Measurements from ENCODE around the gene TCF7.

The TCF7 gene

DNA sequence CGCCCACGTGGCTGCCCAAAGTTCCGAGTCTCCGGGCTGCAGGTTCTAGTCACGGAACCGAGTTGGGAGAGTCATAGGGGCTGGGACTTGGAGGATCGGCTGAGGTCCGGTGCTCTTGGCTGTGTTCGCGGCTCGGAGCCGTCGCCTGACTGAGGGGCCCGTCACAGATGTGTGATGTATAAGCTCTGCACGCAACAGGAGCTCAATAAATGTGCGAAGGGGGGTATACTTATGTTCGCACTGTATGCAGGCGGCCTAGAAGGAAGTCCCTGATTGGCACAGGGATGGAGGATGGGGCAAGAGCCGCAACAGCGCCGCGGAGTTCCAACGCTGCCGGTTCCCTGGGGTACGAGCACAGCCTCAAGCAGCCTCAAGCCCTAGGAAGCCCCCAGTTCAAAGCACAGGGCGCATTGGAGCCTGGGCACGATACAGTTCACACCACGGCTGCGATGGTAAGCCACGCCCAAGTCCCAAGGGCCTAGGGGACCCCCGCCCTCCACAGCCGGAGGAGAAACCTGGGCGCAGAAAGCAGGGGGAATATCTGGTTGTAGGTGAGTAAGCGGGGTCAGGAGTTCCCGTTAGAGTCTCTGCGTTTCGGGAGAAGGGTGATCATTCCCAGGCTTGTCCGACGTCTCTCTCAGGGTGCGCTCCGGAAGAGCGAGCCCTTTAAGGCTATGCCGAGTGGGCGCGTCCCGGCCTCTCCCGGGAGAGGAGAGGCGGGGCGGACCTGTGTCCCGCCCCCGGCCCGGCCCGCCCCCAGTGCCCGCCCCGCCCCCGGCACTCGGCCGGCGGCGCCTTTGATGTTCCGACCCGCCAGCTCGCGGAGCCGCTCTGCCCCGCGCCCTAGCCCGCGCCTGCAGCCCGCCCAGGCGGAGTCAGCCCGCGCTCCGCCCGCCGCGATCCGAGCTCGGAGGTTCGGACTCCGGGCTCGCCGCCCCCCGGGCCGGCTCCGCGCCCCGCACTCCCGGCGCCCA, at the start of gene TCF7:
TCF7 (plus strand) TSS at position 780 of the 974 bp plus-strand sequence. CDS start 226 bp downstream, outside the sequence.
- TF ChIP-seq, protein P1, sequence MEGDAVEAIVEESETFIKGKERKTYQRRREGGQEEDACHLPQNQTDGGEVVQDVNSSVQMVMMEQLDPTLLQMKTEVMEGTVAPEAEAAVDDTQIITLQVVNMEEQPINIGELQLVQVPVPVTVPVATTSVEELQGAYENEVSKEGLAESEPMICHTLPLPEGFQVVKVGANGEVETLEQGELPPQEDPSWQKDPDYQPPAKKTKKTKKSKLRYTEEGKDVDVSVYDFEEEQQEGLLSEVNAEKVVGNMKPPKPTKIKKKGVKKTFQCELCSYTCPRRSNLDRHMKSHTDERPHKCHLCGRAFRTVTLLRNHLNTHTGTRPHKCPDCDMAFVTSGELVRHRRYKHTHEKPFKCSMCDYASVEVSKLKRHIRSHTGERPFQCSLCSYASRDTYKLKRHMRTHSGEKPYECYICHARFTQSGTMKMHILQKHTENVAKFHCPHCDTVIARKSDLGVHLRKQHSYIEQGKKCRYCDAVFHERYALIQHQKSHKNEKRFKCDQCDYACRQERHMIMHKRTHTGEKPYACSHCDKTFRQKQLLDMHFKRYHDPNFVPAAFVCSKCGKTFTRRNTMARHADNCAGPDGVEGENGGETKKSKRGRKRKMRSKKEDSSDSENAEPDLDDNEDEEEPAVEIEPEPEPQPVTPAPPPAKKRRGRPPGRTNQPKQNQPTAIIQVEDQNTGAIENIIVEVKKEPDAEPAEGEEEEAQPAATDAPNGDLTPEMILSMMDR (IDR thresholded peaks at IDR 0.05; ENCODE audit: low read depth, low read length, missing control alignments): no peak
- DNase-seq (ENCODE audit: extremely low read depth, low read depth): no peak
- peak within 1 kb of the TSS; percentile 42 for H3K4me3 ChIP-seq (replicated peaks; ENCODE audit: low read depth, low read length)

DNA sequence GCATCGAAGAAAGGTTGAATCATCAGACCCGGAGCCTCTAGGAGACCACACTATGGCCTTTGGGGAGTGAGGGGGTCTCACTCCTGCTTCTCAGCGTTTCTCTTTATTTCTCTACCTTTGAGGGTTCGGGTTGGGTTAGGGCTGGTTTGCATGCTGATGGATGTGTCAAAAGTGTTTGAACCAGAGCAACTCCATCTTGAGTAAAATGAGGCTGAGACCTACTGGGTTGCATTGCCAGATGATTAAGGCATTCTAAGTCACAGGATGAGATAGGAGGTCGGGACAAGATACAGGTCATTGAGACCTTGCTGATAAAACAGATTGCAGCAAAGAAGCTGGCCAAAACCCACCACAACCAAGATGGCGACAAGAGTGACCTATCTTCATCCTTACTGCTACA, 44.9 kb upstream of the TCF7 start:
- no peak overlapping the region for H3K4me3 ChIP-seq (replicated peaks; ENCODE audit: low read depth, low read length)
- TF ChIP-seq, protein P1 (IDR thresholded peaks at IDR 0.05; ENCODE audit: low read depth, low read length, missing control alignments): no peak
- DNase-seq (ENCODE audit: extremely low read depth, low read depth): no peak

- DNase-seq (ENCODE audit: extremely low read depth, low read depth): no peak
- TF ChIP-seq, protein P1 (IDR thresholded peaks at IDR 0.05; ENCODE audit: low read depth, low read length, missing control alignments): no peak
- H3K4me3 ChIP-seq (replicated peaks; ENCODE audit: low read depth, low read length): 0 out of 2 replicates have a peak overlapping the region, but pooled peaks have one; percentile 11
Measured at GRCh38 chr5:134070725-134071613, 43.5 kb upstream of the TCF7 start.

- no peak overlapping the region for H3K4me3 ChIP-seq (replicated peaks; ENCODE audit: low read depth, low read length)
- TF ChIP-seq, protein P1 (IDR thresholded peaks at IDR 0.05; ENCODE audit: low read depth, low read length, missing control alignments): no peak
- no peak for DNase-seq (ENCODE audit: extremely low read depth, low read depth)
Measured at GRCh38 chr5:134071614-134072207, 42.8 kb upstream of the TCF7 start.

DNA sequence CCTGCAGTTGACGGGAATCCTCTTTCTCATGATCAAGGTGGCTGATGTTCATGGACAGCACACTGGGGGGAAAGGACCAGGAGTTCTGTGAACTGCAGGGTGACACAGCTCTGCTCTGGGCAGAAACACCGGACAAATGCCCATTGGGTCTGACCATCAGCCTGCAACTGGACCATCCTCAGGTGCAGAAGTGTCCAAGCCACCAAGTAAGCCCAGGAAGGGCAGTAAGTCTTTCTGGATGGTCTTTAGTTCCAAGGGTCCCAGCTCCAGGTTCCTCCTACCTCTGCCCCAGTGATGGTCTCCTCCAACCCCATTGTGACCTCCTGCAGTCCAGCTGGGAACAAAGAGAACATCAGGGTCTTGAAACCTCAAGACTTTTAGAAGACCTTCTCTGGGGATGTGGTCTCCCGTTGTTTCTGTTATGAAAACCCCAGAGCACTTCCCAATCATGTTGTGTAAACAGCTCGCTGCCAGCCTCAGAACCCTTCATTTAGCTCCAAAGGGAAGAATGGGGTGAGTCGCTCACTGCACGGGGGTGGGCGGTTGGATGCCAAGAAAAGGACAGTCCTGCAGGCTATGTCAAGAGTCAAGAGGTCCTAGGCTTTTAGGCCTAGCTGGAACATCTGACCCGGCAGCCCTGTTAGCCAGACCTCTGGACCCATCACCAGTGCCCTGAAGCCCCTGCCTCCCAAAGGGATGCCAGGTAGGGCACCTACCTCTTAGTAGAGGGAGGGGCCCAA, 41.8 kb upstream of the TCF7 start:
- TF ChIP-seq, protein P1 (IDR thresholded peaks at IDR 0.05; ENCODE audit: low read depth, low read length, missing control alignments): no peak
- H3K4me3 ChIP-seq (replicated peaks; ENCODE audit: low read depth, low read length): no peak overlapping the region
- DNase-seq (ENCODE audit: extremely low read depth, low read depth): no peak

GRCh38 chr5:134073404-134073803, 41.1 kb upstream of the TCF7 start:
- no peak overlapping the region for H3K4me3 ChIP-seq (replicated peaks; ENCODE audit: low read depth, low read length)
- TF ChIP-seq, protein P1 (IDR thresholded peaks at IDR 0.05; ENCODE audit: low read depth, low read length, missing control alignments): no peak
- DNase-seq (ENCODE audit: extremely low read depth, low read depth): no peak
